ES-I3 (cell line): ENCODE data around the gene TUBA3E.
"Not testable (repeated sequence)": the region's sequence is repeated elsewhere in the genome, so short reads cannot be mapped to it uniquely, and the experiment has no call there.

Source experiments
- H3K36me3 ChIP-seq: 2 replicates; pipeline ENCODE4 v1.6.1; 2013; ENCODE audit warnings: mild to moderate bottlenecking, low read length, control low read depth, moderate library complexity; ENCODE audit not compliant: insufficient read depth
- H3K4me1 ChIP-seq: 2 replicates; pipeline ENCODE4 v1.6.1; 2013; ENCODE audit warnings: mild to moderate bottlenecking, control low read depth, low read length; ENCODE audit not compliant: insufficient read depth
- H3K9ac ChIP-seq: 2 replicates; pipeline ENCODE4 v1.6.1; 2013; ENCODE audit warnings: low read depth, mild to moderate bottlenecking, low read length, moderate library complexity
- H3K9me3 ChIP-seq: 2 replicates; pipeline ENCODE4 v1.6.1; 2013; ENCODE audit warnings: mild to moderate bottlenecking, low read length, moderate library complexity; ENCODE audit not compliant: control insufficient read depth, insufficient read depth

TUBA3E gene

GRCh38 chr2:130151145-130151512 lies 47.1 kb downstream of the TUBA3E start:
- H3K9me3 ChIP-seq, H3K36me3 ChIP-seq, H3K4me1 ChIP-seq: not testable (repeated sequence)

GRCh38 chr2:130150181-130151144 lies 47.8 kb downstream of the TUBA3E start:
- no peak overlapping the region for H3K9ac ChIP-seq
- no peaks in the 10 kb centered on the region for H3K36me3 ChIP-seq
- no peaks in the 10 kb centered on the region for H3K9me3 ChIP-seq
- H3K4me1 ChIP-seq = no peaks in the 10 kb centered on the region

More at GRCh38 chr2:130151145-130151512, 47.1 kb downstream of the TUBA3E start:
- not testable (repeated sequence) for H3K9ac ChIP-seq

- not testable (repeated sequence) for H3K4me1 ChIP-seq, H3K9me3 ChIP-seq, H3K36me3 ChIP-seq, H3K9ac ChIP-seq
These were observed 49.7 kb downstream of the TUBA3E start for GRCh38 chr2:130148515-130148914.

GRCh38 chr2:130145006-130145414 lies 53.2 kb downstream of the TUBA3E start, which contains the start of gene CCDC74B:
CCDC74B (minus strand) TSS chr2:130145112; CDS start chr2:130144996, 116 bp downstream.
- not testable (repeated sequence) for H3K9me3 ChIP-seq, H3K4me1 ChIP-seq, H3K36me3 ChIP-seq
- H3K9ac ChIP-seq = peak within 1 kb of the TSS; percentile 44; the same call in 1 of the 2 replicates

- not testable (repeated sequence) for H3K4me1 ChIP-seq, H3K9me3 ChIP-seq, H3K36me3 ChIP-seq
- H3K9ac ChIP-seq = peak overlapping the region; percentile 31; the same call in 1 of the 2 replicates
These were observed 54.8 kb downstream of the TUBA3E start for GRCh38 chr2:130143266-130144039.

GRCh38 chr2:130142396-130143265 lies 55.6 kb downstream of the TUBA3E start:
- H3K9ac ChIP-seq, H3K9me3 ChIP-seq, H3K4me1 ChIP-seq, H3K36me3 ChIP-seq: not testable (repeated sequence)
